IMR-90 (cell line): ENCODE data around the gene PPP1R16B. TPM values are rescaled to one million over a fixed set of nuclear protein-coding genes. Genes with fewer than 3 reads are reported as not detected.

Source experiments
- microRNA-seq, 2 experiments: library from miRNA; stranded (forward) in 1 of 2; unstranded in 1 of 2; fragments of 10-50 nt in 1 of 2; fragments of <30 nt in 1 of 2; gene quantifications in 1 of 2; microRNA quantifications in 1 of 2; one replicate each; pipeline versions ENCODE3 to v1.1.0; 2013 to 2020; ENCODE audit not compliant: insufficient read depth in 1 of 2, insufficient read length in 1 of 2, unreplicated experiment in 1 of 2
- polyA plus RNA-seq, 3 experiments: library from polyadenylated mRNA; depleted of rRNA; stranded (reverse); fragments of >200 nt; gene quantifications; 2 replicates each; pipeline ENCODE4 v1.2.3, GENCODE V29; 2012; ENCODE audit warnings: low replicate concordance in 1 of 3
- small RNA-seq, 5 experiments: library from RNA; depleted of rRNA; stranded (forward); fragments of <200 nt; gene quantifications; one replicate each; pipeline ENCODE3, GENCODE V24; 2012
- total RNA-seq: library from RNA; depleted of rRNA; stranded (reverse); fragments of >200 nt; gene quantifications from 2 replicates; pipeline ENCODE4 v1.2.3, GENCODE V29; 2012; rRNA removed

Gene PPP1R16B
- total and polyA plus RNA-seq, 2 of the 4 experiments (the other 2 are of a cell fraction), result not detected

Small RNAs within 50 kb of the gene (microRNA-seq; reads per million reads assigned to microRNA genes)
- not detected for gene AL023803.1 (ENCODE audit: insufficient read depth, insufficient read length)

Small RNAs within 50 kb of the gene (small RNA-seq; reads per million reads assigned to genes)
- 0 to 0.07 (median 0) reads per million in 5 experiments for gene AL023803.1

Other genes with a start within 250 kb of the PPP1R16B start
- gene ADIG, start 224.5 kb upstream of the PPP1R16B start, total RNA-seq, result not detected in 2 replicates
- gene ADIG, start 224.5 kb upstream of the PPP1R16B start, polyA plus RNA-seq (2012; rRNA removed), result not detected in 2 replicates
- gene ARHGAP40, start 203.9 kb upstream of the PPP1R16B start, total RNA-seq, result not detected in 2 replicates
- not detected in 2 replicates for gene ARHGAP40, start 203.9 kb upstream of the PPP1R16B start, polyA plus RNA-seq (2012; rRNA removed)
- not detected in 2 replicates for gene SLC32A1, start 81.2 kb upstream of the PPP1R16B start, total RNA-seq
- not detected in 2 replicates for gene SLC32A1, start 81.2 kb upstream of the PPP1R16B start, polyA plus RNA-seq (2012; rRNA removed)
- 5.3 and 6.6 TPM in 2 replicates for gene ACTR5, start 57.2 kb upstream of the PPP1R16B start, total RNA-seq
- 5.9 and 6.2 TPM in 2 replicates for gene ACTR5, start 57.2 kb upstream of the PPP1R16B start, polyA plus RNA-seq (2012; rRNA removed)
- gene FAM83D, start 120.7 kb downstream of the PPP1R16B start, total RNA-seq, result 20.4 and 23.1 TPM in 2 replicates
- 26.4 and 29.6 TPM in 2 replicates for gene FAM83D, start 120.7 kb downstream of the PPP1R16B start, polyA plus RNA-seq (2012; rRNA removed)
- gene DHX35, start 156.6 kb downstream of the PPP1R16B start, total RNA-seq, result 8.1 and 9.1 TPM in 2 replicates
- gene DHX35, start 156.6 kb downstream of the PPP1R16B start, polyA plus RNA-seq (2012; rRNA removed), result 12.5 and 13.5 TPM in 2 replicates